ENCODE data around the gene C16orf92.
A peak's percentile ranks its signal among the peaks of the same experiment; 100 is the strongest.

C16orf92 gene

DNA sequence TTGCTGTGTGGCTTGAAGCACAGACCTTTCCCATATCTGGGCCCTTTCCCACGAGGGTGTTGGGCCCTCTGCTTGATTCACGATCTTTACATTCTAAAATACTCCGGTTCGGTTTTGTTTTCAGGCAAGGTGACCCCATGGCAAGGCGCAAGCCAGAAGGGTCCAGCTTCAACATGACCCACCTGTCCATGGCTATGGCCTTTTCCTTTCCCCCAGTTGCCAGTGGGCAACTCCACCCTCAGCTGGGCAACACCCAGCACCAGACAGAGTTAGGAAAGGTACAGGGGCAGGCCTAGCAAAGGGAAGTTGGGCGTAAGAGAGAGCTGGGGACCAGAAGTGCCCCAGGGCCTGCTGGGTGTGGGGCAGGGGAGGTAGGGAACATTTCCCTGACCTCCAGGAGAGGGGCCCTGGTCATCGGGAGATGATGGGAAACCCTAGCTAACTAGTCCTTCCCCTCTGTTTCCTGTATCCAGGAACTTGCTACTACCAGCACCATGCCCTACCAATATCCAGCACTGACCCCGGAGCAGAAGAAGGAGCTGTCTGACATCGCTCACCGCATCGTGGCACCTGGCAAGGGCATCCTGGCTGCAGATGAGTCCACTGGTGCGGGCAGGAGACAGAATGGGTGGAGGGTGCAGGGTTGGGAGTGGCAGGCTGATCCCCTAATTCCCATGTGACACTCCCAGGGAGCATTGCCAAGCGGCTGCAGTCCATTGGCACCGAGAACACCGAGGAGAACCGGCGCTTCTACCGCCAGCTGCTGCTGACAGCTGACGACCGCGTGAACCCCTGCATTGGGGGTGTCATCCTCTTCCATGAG is 44.0 kb downstream of the C16orf92 start:
- H3K4me3 ChIP-seq (ENCODE audit: low read depth in 1 of 5, low read length in 5 of 5) = peak overlapping the region; percentile 89 to 98 (median 96)
- peaks cover 0 to 51% (median 43%) of the 10 kb centered on the region in 5 donors for H3K36me3 ChIP-seq (ENCODE audit: control insufficient read depth in 5 of 5, insufficient read depth in 5 of 5, low read length in 5 of 5)
- H3K27ac ChIP-seq (ENCODE audit: low read depth, low read length) = peak overlapping the region; percentile 98
- no peaks in the 10 kb centered on the region for H3K9me3 ChIP-seq (ENCODE audit: control insufficient read depth in 5 of 5, low read length in 5 of 5)
- peaks cover 21 to 72% (median 68%) of the 10 kb centered on the region in 5 donors for H3K4me1 ChIP-seq (ENCODE audit: control insufficient read depth in 5 of 5, insufficient read depth in 5 of 5, low read length in 5 of 5)
- peak overlapping the region; percentile 87 to 97 (median 95) for H3K9ac ChIP-seq (ENCODE audit: low read length in 5 of 5)
- no peaks in the 10 kb centered on the region for H3K27me3 ChIP-seq (ENCODE audit: control insufficient read depth in 5 of 5, insufficient read depth in 4 of 5, low read length in 5 of 5)

DNA sequence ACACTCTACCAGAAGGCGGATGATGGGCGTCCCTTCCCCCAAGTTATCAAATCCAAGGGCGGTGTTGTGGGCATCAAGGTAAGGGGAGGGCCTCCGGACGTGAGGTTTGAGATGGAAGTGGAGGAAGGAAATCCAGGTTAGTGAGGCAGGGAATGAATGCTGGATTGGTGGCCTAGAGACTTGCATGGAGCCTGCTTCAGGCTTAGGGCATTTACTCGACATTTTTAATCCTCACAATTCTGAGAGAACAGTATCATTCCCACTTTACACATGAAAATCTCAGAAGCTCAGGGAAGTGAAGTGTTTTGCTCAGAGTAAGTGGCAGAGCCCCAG is 44.6 kb downstream of the C16orf92 start:
- Histone ChIP-seq H3K4me3 (ENCODE audit: low read depth in 1 of 5, low read length in 5 of 5) (peak overlapping the region; percentile 89 to 98 (median 96)), H3K27me3 (ENCODE audit: control insufficient read depth in 5 of 5, insufficient read depth in 4 of 5, low read length in 5 of 5) (no peaks in the 10 kb centered on the region), H3K4me1 (ENCODE audit: control insufficient read depth in 5 of 5, insufficient read depth in 5 of 5, low read length in 5 of 5) (peaks cover 21 to 72% (median 68%) of the 10 kb centered on the region in 5 donors), H3K9me3 (ENCODE audit: control insufficient read depth in 5 of 5, low read length in 5 of 5) (no peaks in the 10 kb centered on the region), H3K36me3 (ENCODE audit: control insufficient read depth in 5 of 5, insufficient read depth in 5 of 5, low read length in 5 of 5) (peaks cover 0 to 57% (median 47%) of the 10 kb centered on the region in 5 donors), H3K9ac (ENCODE audit: low read length in 5 of 5) (peak overlapping the region in 4 of 5 donors; percentile 92 to 97 (median 96)), H3K27ac (ENCODE audit: low read depth, low read length) (peak overlapping the region; percentile 98)

- H3K9me3 ChIP-seq (ENCODE audit: control insufficient read depth in 5 of 5, low read length in 5 of 5) = no peaks in the 10 kb centered on the region
- no peaks in the 10 kb centered on the region for H3K27me3 ChIP-seq (ENCODE audit: control insufficient read depth in 5 of 5, insufficient read depth in 4 of 5, low read length in 5 of 5)
- peaks cover 0 to 63% (median 47%) of the 10 kb centered on the region in 5 donors for H3K36me3 ChIP-seq (ENCODE audit: control insufficient read depth in 5 of 5, insufficient read depth in 5 of 5, low read length in 5 of 5)
- H3K4me3 ChIP-seq (ENCODE audit: low read depth in 1 of 5, low read length in 5 of 5) = peak overlapping the region in 1 of 5 donors; percentile 22
- H3K4me1 ChIP-seq (ENCODE audit: control insufficient read depth in 5 of 5, insufficient read depth in 5 of 5, low read length in 5 of 5) = peaks cover 21 to 68% (median 64%) of the 10 kb centered on the region in 5 donors
- peak overlapping the region in 1 of 5 donors; percentile 56 for H3K9ac ChIP-seq (ENCODE audit: low read length in 5 of 5)
- H3K27ac ChIP-seq (ENCODE audit: low read depth, low read length) = peak overlapping the region; percentile 50
Observed at GRCh38 chr16:30068333-30068732, 45.3 kb downstream of the C16orf92 start.

DNA sequence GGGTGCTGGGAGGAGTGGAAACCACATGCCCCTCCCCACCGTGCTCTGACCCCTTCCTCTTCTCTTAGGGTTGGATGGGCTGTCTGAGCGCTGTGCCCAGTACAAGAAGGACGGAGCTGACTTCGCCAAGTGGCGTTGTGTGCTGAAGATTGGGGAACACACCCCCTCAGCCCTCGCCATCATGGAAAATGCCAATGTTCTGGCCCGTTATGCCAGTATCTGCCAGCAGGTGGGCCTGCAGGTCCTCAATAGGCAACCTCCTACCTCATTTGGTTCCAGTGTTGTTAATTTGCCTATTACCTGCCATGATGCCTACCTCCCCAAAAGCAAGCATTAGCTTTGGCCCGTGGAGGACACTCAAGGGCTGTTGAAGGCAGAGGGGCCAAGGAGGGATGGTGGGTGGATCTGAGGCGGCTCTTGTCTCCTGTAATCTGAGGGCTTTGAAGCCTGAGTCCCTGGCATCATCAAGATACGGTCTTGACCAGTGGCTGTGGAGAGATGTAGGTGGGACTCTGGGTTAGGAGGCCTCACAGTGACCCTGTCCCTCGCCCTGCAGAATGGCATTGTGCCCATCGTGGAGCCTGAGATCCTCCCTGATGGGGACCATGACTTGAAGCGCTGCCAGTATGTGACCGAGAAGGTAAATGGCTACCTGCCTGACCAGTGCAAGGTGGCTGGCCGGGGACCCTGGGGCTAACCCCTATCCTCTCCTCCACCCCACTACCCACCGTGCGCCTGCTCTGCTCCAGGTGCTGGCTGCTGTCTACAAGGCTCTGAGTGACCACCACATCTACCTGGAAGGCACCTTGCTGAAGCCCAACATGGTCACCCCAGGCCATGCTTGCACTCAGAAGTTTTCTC is 46.0 kb downstream of the C16orf92 start:
- Histone ChIP-seq H3K9me3 (ENCODE audit: control insufficient read depth in 5 of 5, low read length in 5 of 5) (no peaks in the 10 kb centered on the region), H3K4me3 (ENCODE audit: low read depth in 1 of 5, low read length in 5 of 5) (peak overlapping the region in 2 of 5 donors; percentile 6 to 22), H3K27me3 (ENCODE audit: control insufficient read depth in 5 of 5, insufficient read depth in 4 of 5, low read length in 5 of 5) (no peaks in the 10 kb centered on the region), H3K36me3 (ENCODE audit: control insufficient read depth in 5 of 5, insufficient read depth in 5 of 5, low read length in 5 of 5) (peaks cover 0 to 63% (median 47%) of the 10 kb centered on the region in 5 donors), H3K4me1 (ENCODE audit: control insufficient read depth in 5 of 5, insufficient read depth in 5 of 5, low read length in 5 of 5) (peaks cover 15 to 62% (median 57%) of the 10 kb centered on the region in 5 donors), H3K27ac (ENCODE audit: low read depth, low read length) (peak overlapping the region; percentile 50), H3K9ac (ENCODE audit: low read length in 5 of 5) (peak overlapping the region in 2 of 5 donors; percentile 1 to 6)

DNA sequence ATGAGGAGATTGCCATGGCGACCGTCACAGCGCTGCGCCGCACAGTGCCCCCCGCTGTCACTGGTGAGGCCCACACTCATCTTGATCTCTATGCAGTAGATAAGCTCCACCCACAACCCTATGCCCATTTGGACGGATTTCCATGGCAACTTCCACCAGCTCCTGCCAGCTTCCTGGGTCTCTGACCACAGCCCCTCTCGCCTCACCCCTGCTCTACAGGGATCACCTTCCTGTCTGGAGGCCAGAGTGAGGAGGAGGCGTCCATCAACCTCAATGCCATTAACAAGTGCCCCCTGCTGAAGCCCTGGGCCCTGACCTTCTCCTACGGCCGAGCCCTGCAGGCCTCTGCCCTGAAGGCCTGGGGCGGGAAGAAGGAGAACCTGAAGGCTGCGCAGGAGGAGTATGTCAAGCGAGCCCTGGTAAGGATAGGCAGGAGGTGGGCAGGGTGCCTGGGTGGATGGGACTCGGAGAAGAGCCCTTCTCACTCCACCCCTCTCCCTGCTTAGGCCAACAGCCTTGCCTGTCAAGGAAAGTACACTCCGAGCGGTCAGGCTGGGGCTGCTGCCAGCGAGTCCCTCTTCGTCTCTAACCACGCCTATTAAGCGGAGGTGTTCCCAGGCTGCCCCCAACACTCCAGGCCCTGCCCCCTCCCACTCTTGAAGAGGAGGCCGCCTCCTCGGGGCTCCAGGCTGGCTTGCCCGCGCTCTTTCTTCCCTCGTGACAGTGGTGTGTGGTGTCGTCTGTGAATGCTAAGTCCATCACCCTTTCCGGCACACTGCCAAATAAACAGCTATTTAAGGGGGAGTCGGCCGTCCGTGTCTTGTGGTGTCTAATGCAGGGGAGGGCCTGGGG is 46.8 kb downstream of the C16orf92 start:
- H3K4me1 ChIP-seq (ENCODE audit: control insufficient read depth in 5 of 5, insufficient read depth in 5 of 5, low read length in 5 of 5) = peaks cover 13 to 55% (median 49%) of the 10 kb centered on the region in 5 donors
- H3K36me3 ChIP-seq (ENCODE audit: control insufficient read depth in 5 of 5, insufficient read depth in 5 of 5, low read length in 5 of 5) = peaks cover 0 to 63% (median 47%) of the 10 kb centered on the region in 5 donors
- no peaks in the 10 kb centered on the region for H3K27me3 ChIP-seq (ENCODE audit: control insufficient read depth in 5 of 5, insufficient read depth in 4 of 5, low read length in 5 of 5)
- H3K4me3 ChIP-seq (ENCODE audit: low read depth in 1 of 5, low read length in 5 of 5) = peak overlapping the region in 1 of 5 donors; percentile 6
- H3K9ac ChIP-seq (ENCODE audit: low read length in 5 of 5) = peak overlapping the region in 3 of 5 donors; percentile 1 to 23 (median 17)
- H3K27ac ChIP-seq (ENCODE audit: low read depth, low read length) = peak overlapping the region; percentile 41
- no peaks in the 10 kb centered on the region for H3K9me3 ChIP-seq (ENCODE audit: control insufficient read depth in 5 of 5, low read length in 5 of 5)

- no peak overlapping the region for H3K4me3 ChIP-seq (ENCODE audit: low read depth in 1 of 5, low read length in 5 of 5)
- H3K9ac ChIP-seq (ENCODE audit: low read length in 5 of 5) = peak overlapping the region in 2 of 5 donors; percentile 17 to 23
- peak overlapping the region; percentile 41 for H3K27ac ChIP-seq (ENCODE audit: low read depth, low read length)
- H3K9me3 ChIP-seq (ENCODE audit: control insufficient read depth in 5 of 5, low read length in 5 of 5) = no peaks in the 10 kb centered on the region
- H3K4me1 ChIP-seq (ENCODE audit: control insufficient read depth in 5 of 5, insufficient read depth in 5 of 5, low read length in 5 of 5) = peaks cover 13 to 58% (median 45%) of the 10 kb centered on the region in 5 donors
- H3K36me3 ChIP-seq (ENCODE audit: control insufficient read depth in 5 of 5, insufficient read depth in 5 of 5, low read length in 5 of 5) = peaks cover 0 to 63% (median 47%) of the 10 kb centered on the region in 5 donors
- no peaks in the 10 kb centered on the region for H3K27me3 ChIP-seq (ENCODE audit: control insufficient read depth in 5 of 5, insufficient read depth in 4 of 5, low read length in 5 of 5)
Observed at GRCh38 chr16:30070490-30070889, 47.5 kb downstream of the C16orf92 start.

Measured in subcutaneous abdominal adipose tissue (tissue), 5 donors.